Ureter (tissue), 1 donor: ENCODE data around the gene CAPN14. TPM values are rescaled to one million over a fixed set of nuclear protein-coding genes. Genes with fewer than 3 reads are reported as not detected.
A peak's percentile ranks its signal among the peaks of the same experiment; 100 is the strongest.

Source experiments
- DNase-seq: peaks from one replicate; pipeline ENCODE4 v3.0.0-alpha.2; 2020; ENCODE audit warnings: low spot score
- total RNA-seq: library from RNA; stranded (reverse); gene quantifications from one replicate; pipeline ENCODE4 v1.2.4, GENCODE V29; 2023
- donor health status: DM: yes; HTN: yes; CAD: no.

The CAPN14 gene
- total RNA-seq: 0.62 TPM

- DNase-seq: peak; percentile 18
Measured at GRCh38 chr2:31217465-31218200, at the start of gene CAPN14. TSS of gene CAPN14 (minus strand) at chr2:31217515. CDS start at chr2:31205447, 12,068 bp downstream.

GRCh38 chr2:31266804-31267203 lies 49.5 kb upstream of the CAPN14 start:
- no peak for DNase-seq

GRCh38 chr2:31265234-31265633 lies 47.9 kb upstream of the CAPN14 start:
- DNase-seq: no peak

- no peak for DNase-seq
Measured at GRCh38 chr2:31263636-31264190, 46.4 kb upstream of the CAPN14 start.

GRCh38 chr2:31260870-31261269 lies 43.6 kb upstream of the CAPN14 start:
- DNase-seq: no peak

GRCh38 chr2:31259075-31259474 lies 41.8 kb upstream of the CAPN14 start:
- no peak for DNase-seq

GRCh38 chr2:31258351-31258750 lies 41.0 kb upstream of the CAPN14 start:
- DNase-seq: no peak

- DNase-seq: no peak
Measured at GRCh38 chr2:31256611-31257382, 39.5 kb upstream of the CAPN14 start.

GRCh38 chr2:31255911-31256571 lies 38.7 kb upstream of the CAPN14 start:
- DNase-seq: no peak

- no peak for DNase-seq
Measured at GRCh38 chr2:31254237-31255203, 37.2 kb upstream of the CAPN14 start.

GRCh38 chr2:31253356-31254131 lies 36.2 kb upstream of the CAPN14 start:
- no peak for DNase-seq

GRCh38 chr2:31251851-31252250 lies 34.5 kb upstream of the CAPN14 start:
- DNase-seq: no peak

GRCh38 chr2:31251018-31251417 lies 33.7 kb upstream of the CAPN14 start:
- DNase-seq: no peak

- no peak for DNase-seq
Measured at GRCh38 chr2:31249009-31249690, 31.8 kb upstream of the CAPN14 start.

- no peak for DNase-seq
Measured at GRCh38 chr2:31248139-31248538, 30.8 kb upstream of the CAPN14 start.

GRCh38 chr2:31247711-31248110 lies 30.4 kb upstream of the CAPN14 start:
- no peak for DNase-seq

GRCh38 chr2:31246184-31246852 lies 29.0 kb upstream of the CAPN14 start:
- DNase-seq: no peak

- no peak for DNase-seq
Measured at GRCh38 chr2:31244101-31244500, 26.8 kb upstream of the CAPN14 start.

GRCh38 chr2:31243053-31243452 lies 25.7 kb upstream of the CAPN14 start:
- DNase-seq: no peak
